Thoracic aorta (tissue), 2 donors: Measurements from ENCODE around the gene TADA3. TPM values are rescaled to one million over a fixed set of nuclear protein-coding genes. Genes with fewer than 3 reads are reported as not detected.

Experiments used
- ATAC-seq: fragments of 150-250 bp; one replicate; pipeline ENCODE4 v1.8.0; 2017; ENCODE audit warnings: low read depth; ENCODE audit not compliant: insufficient number of reproducible peaks, low FRiP score
- DNase-seq: peaks from one replicate; pipeline ENCODE4 v3.0.0-alpha.2; 2020; ENCODE audit warnings: low spot score
- H3K27ac ChIP-seq, 2 donors: fragments of 200-600 bp; sonication (generic); 1 replicate in 1 of 2; 2 replicates in 1 of 2; pipeline ENCODE4 v1.5.1; 2016; ENCODE audit warnings: mild to moderate bottlenecking in 2 of 2, moderate library complexity in 2 of 2
- H3K27me3 ChIP-seq: fragments of 200-600 bp; sonication (generic); replicated peaks from 2 replicates; pipeline ENCODE4 v1.6.0; 2016; ENCODE audit warnings: mild to moderate bottlenecking; ENCODE audit not compliant: insufficient read depth
- H3K36me3 ChIP-seq: fragments of 200-600 bp; sonication (generic); one replicate; pipeline ENCODE4 v1.5.1; 2016
- H3K4me1 ChIP-seq, 2 donors: fragments of 200-600 bp; sonication (generic); 1 replicate in 1 of 2; 2 replicates in 1 of 2; pipeline versions ENCODE4 v1.5.1 to v1.6.0; 2016; ENCODE audit warnings: low read depth in 2 of 2, mild to moderate bottlenecking in 1 of 2; ENCODE audit not compliant: control insufficient read depth in 1 of 2
- H3K4me3 ChIP-seq: fragments of 200-600 bp; sonication (generic); 2 replicates; pipeline ENCODE4 v1.5.1; 2016; ENCODE audit warnings: mild to moderate bottlenecking
- H3K9me3 ChIP-seq: fragments of 200-600 bp; sonication (generic); 2 replicates; pipeline ENCODE4 v1.5.1; 2016
- CTCF ChIP-seq: fragments of 200-600 bp; sonication (generic); IDR thresholded peaks from one replicate; pipeline ENCODE4 v1.5.1; 2019; ENCODE audit warnings: antibody characterized with exemption
- total RNA-seq, 2 donors: library from RNA; depleted of rRNA; stranded (reverse); fragments of >200 nt; gene quantifications; one replicate each; pipeline versions ENCODE4 v1.1.0 to v1.2.3, GENCODE V29; 2016

TADA3 gene
- total RNA-seq, 2 donors from 2014 or later, result 61.7 to 73.6 TPM

- no peak overlapping the region for H3K27ac ChIP-seq
- DNase-seq (no peak), ATAC-seq (no peak)
- peaks cover 75% of the 10 kb centered on the region for H3K36me3 ChIP-seq
- H3K4me3 ChIP-seq, result no peak overlapping the region
- TF ChIP-seq CTCF, result no peak
- H3K9me3 ChIP-seq, result no peaks in the 10 kb centered on the region
- peaks cover 0 to 3% of the 10 kb centered on the region in 2 donors for H3K4me1 ChIP-seq
- no peaks in the 10 kb centered on the region for H3K27me3 ChIP-seq
Measured at GRCh38 chr3:9800529-9800928, 8.3 kb upstream of the TADA3 start.

GRCh38 chr3:9797196-9797945 lies 5.1 kb upstream of the TADA3 start:
- Histone ChIP-seq H3K36me3 (peaks cover 45% of the 10 kb centered on the region), H3K27ac (no peak overlapping the region), H3K27me3 (no peaks in the 10 kb centered on the region), H3K4me3 (no peak overlapping the region), H3K4me1 (peaks cover 6 to 24% of the 10 kb centered on the region in 2 donors), H3K9me3 (no peaks in the 10 kb centered on the region)
- no peak for DNase-seq
- TF ChIP-seq CTCF, result no peak
- no peak for ATAC-seq

GRCh38 chr3:9795207-9795606 lies 2.9 kb upstream of the TADA3 start:
- ATAC-seq (no peak), DNase-seq (no peak)
- Histone ChIP-seq H3K27me3 (no peaks in the 10 kb centered on the region), H3K36me3 (peaks cover 31% of the 10 kb centered on the region), H3K9me3 (no peaks in the 10 kb centered on the region), H3K4me1 (peaks cover 17 to 40% of the 10 kb centered on the region in 2 donors), H3K27ac (no peak overlapping the region), H3K4me3 (no peak overlapping the region)
- no peak for TF ChIP-seq CTCF

GRCh38 chr3:9794400-9794799 lies 2.1 kb upstream of the TADA3 start:
- no peaks in the 10 kb centered on the region for H3K9me3 ChIP-seq
- no peak overlapping the region for H3K27ac ChIP-seq
- H3K4me1 ChIP-seq, result peaks cover 17 to 40% of the 10 kb centered on the region in 2 donors
- peak overlapping the region; percentile 99 for H3K4me3 ChIP-seq
- peaks cover 27% of the 10 kb centered on the region for H3K36me3 ChIP-seq
- ATAC-seq (no peak), DNase-seq (no peak)
- TF ChIP-seq CTCF, result no peak
- no peaks in the 10 kb centered on the region for H3K27me3 ChIP-seq

GRCh38 chr3:9793161-9793781 lies 998 bp upstream of the TADA3 start:
- ATAC-seq (peak; percentile 33), DNase-seq (no peak)
- Histone ChIP-seq H3K9me3 (no peaks in the 10 kb centered on the region), H3K36me3 (peaks cover 27% of the 10 kb centered on the region), H3K27ac (peak overlapping the region; percentile 99), H3K4me1 (peaks cover 17 to 40% of the 10 kb centered on the region in 2 donors), H3K4me3 (peak overlapping the region; percentile 99), H3K27me3 (no peaks in the 10 kb centered on the region)
- no peak for TF ChIP-seq CTCF
